Keratinocyte (primary cell): ENCODE data around the gene TMEM176B. TPM values are rescaled to one million over a fixed set of nuclear protein-coding genes. Genes with fewer than 3 reads are reported as not detected.

ENCODE experiments used
- DNase-seq: peaks from one replicate; pipeline ENCODE4 v3.0.0-alpha.2; 2011; ENCODE audit warnings: low read depth, missing footprints, low spot score
- FAIRE-seq: peaks from 2 replicates; lab custom pipeline; 2011; peaks lifted over from hg19 to GRCh38; lab: Jason Lieb, UNC
- H2AFZ ChIP-seq: 2 replicates; pipeline ENCODE4 v1.6.0; 2012; ENCODE audit warnings: low read length, control low read depth, inconsistent platforms; ENCODE audit not compliant: control insufficient read depth
- H3K27ac ChIP-seq: 2 replicates; pipeline ENCODE4 v1.5.1; 2011; ENCODE audit warnings: low read length; ENCODE audit not compliant: control insufficient read depth, insufficient read depth
- H3K27me3 ChIP-seq: 3 replicates; pipeline ENCODE4 v1.6.0; 2011; ENCODE audit warnings: low read length; ENCODE audit not compliant: control insufficient read depth, insufficient read depth; ENCODE audit errors: extremely low read depth
- H3K36me3 ChIP-seq, 2 experiments: 2 replicates in 1 of 2; 3 replicates in 1 of 2; pipeline ENCODE4 v1.5.1; 2011; ENCODE audit warnings: low read length in 2 of 2, mild to moderate bottlenecking in 1 of 2; ENCODE audit not compliant: control insufficient read depth in 2 of 2, insufficient read depth in 2 of 2; ENCODE audit errors: extremely low read depth in 1 of 2
- H3K4me1 ChIP-seq: 3 replicates; pipeline ENCODE4 v1.5.1; 2011; ENCODE audit warnings: low read length; ENCODE audit not compliant: control insufficient read depth, insufficient read depth; ENCODE audit errors: extremely low read depth
- H3K4me2 ChIP-seq: 3 replicates; pipeline ENCODE4 v1.6.0; 2011; ENCODE audit warnings: low read depth, low read length; ENCODE audit not compliant: control insufficient read depth, insufficient read depth; ENCODE audit errors: extremely low read depth
- H3K4me3 ChIP-seq, 3 experiments: fragments of 200-600 bp in 1 of 3; sonication (generic) in 1 of 3; 2 replicates in 2 of 3; 3 replicates in 1 of 3; pipeline ENCODE4 v1.5.1; 2011 to 2016; ENCODE audit warnings: low read length in 3 of 3, mild to moderate bottlenecking in 3 of 3, control low read depth in 2 of 3, inconsistent platforms in 1 of 3, low read depth in 1 of 3, mixed read lengths in 1 of 3, mixed run types in 1 of 3, moderate library complexity in 1 of 3; ENCODE audit not compliant: control insufficient read depth in 2 of 3, insufficient read depth in 2 of 3; ENCODE audit errors: extremely low read depth in 1 of 3
- H3K79me2 ChIP-seq: 2 replicates; pipeline ENCODE4 v1.6.0; 2012; ENCODE audit warnings: low read length; ENCODE audit not compliant: control insufficient read depth, insufficient read depth
- H3K9ac ChIP-seq: 3 replicates; pipeline ENCODE4 v1.6.0; 2011; ENCODE audit warnings: low read length; ENCODE audit not compliant: control insufficient read depth, insufficient read depth; ENCODE audit errors: extremely low read depth
- H3K9me1 ChIP-seq: 3 replicates; pipeline ENCODE4 v1.6.0; 2011; ENCODE audit warnings: low read length; ENCODE audit not compliant: control insufficient read depth, insufficient read depth; ENCODE audit errors: extremely low read depth
- H3K9me3 ChIP-seq: 2 replicates; pipeline ENCODE4 v1.5.1; 2012; ENCODE audit warnings: low read depth, low read length; ENCODE audit not compliant: control insufficient read depth
- H4K20me1 ChIP-seq: 3 replicates; pipeline ENCODE4 v1.6.0; 2011; ENCODE audit warnings: low read length; ENCODE audit not compliant: control insufficient read depth, insufficient read depth; ENCODE audit errors: extremely low read depth
- EZH2 ChIP-seq: IDR thresholded peaks from one replicate; pipeline ENCODE4 v1.6.1; 2012; ENCODE audit warnings: inconsistent platforms, mild to moderate bottlenecking, low read length, moderate library complexity
- dilution Hi-C: fragments of 300-500 bp; cut with MboI; formaldehyde crosslinking; loops from one replicate; pipeline ENCODE4 v1.7.0; 2020; ENCODE audit warnings: low sequenced_read_pairs; ENCODE audit not compliant: extremely low pct_ligation_motif_present
- polyA plus RNA-seq, 5 experiments: library from polyadenylated mRNA; depleted of rRNA in 3 of 5; stranded (reverse) in 3 of 5; stranded (forward) in 1 of 5; unstranded in 1 of 5; fragments of >200 nt; gene quantifications; 1 replicate in 1 of 5; 2 replicates in 3 of 5; 3 replicates in 1 of 5; pipeline versions ENCODE4 v1.2.1 to v1.2.3, GENCODE V29; 2011 to 2012; ENCODE audit warnings: missing spikeins in 2 of 5, low read depth in 1 of 5, low replicate concordance in 1 of 5
- TF ChIP-seq, protein P1 (sequence below), 3 experiments: IDR thresholded peaks in 1 of 3; conservative IDR thresholded peaks in 1 of 3; optimal IDR thresholded peaks in 1 of 3; 2 replicates in 2 of 3; 3 replicates in 1 of 3; pipeline versions ENCODE3 to v1.5.1; 2011; ENCODE audit warnings: low read length in 3 of 3, mild to moderate bottlenecking in 3 of 3, moderate library complexity in 2 of 3, control low read depth in 1 of 3, inconsistent platforms in 1 of 3; ENCODE audit not compliant: insufficient read depth in 2 of 3; ENCODE audit errors: extremely low read depth in 1 of 3

The TMEM176B gene
- polyA plus RNA-seq, 1 donor (not counting 4 experiments of a cell fraction or from before 2014, with no cell fraction given) = not detected

DNA sequence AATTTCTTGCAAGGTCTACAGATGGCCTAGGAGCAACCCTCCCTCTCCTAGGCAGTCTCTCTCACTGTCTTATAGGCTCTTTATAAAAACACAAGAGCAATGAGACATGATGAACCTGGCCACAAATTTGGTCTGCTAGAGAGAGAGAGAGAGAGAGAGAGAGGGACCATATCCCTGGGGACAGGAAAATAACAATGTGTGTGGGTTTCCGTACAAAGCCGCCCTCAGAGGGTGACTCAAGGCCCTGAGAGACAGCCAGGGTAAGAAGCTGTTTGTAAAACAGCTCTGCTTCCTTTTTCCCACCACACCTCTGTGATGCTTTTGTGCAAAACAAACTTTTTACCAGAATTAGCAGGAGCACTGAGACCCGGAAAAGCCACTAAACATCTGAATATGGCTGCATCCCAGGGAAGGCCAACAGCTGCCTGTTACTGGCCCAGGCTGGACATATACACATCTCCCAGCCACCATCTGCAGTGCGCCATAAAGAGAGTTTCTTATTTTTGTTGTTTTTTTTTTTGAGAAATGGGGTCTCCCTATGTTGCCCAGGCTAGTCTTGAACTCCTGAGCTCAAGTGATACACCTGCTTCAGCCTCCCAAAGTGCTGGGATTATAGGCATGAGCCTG, 44.6 kb downstream of the TMEM176B start:
- no peaks in the 10 kb centered on the region for H3K36me3 ChIP-seq
- H2AFZ ChIP-seq = no peak overlapping the region
- dilution Hi-C loops = no loop called here
- no peak overlapping the region for H3K4me3 ChIP-seq
- no peaks in the 10 kb centered on the region for H3K4me1 ChIP-seq
- no peak overlapping the region for H3K9ac ChIP-seq
- H3K27me3 ChIP-seq = no peaks in the 10 kb centered on the region
- H3K9me1 ChIP-seq = no peaks in the 10 kb centered on the region
- no peaks in the 10 kb centered on the region for H3K9me3 ChIP-seq
- DNase-seq (no peak), FAIRE-seq (no peak)
- H3K27ac ChIP-seq = no peak overlapping the region
- TF ChIP-seq, protein P1, sequence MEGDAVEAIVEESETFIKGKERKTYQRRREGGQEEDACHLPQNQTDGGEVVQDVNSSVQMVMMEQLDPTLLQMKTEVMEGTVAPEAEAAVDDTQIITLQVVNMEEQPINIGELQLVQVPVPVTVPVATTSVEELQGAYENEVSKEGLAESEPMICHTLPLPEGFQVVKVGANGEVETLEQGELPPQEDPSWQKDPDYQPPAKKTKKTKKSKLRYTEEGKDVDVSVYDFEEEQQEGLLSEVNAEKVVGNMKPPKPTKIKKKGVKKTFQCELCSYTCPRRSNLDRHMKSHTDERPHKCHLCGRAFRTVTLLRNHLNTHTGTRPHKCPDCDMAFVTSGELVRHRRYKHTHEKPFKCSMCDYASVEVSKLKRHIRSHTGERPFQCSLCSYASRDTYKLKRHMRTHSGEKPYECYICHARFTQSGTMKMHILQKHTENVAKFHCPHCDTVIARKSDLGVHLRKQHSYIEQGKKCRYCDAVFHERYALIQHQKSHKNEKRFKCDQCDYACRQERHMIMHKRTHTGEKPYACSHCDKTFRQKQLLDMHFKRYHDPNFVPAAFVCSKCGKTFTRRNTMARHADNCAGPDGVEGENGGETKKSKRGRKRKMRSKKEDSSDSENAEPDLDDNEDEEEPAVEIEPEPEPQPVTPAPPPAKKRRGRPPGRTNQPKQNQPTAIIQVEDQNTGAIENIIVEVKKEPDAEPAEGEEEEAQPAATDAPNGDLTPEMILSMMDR (optimal IDR thresholded peaks at IDR 0.05 in 1 of 3, IDR thresholded peaks at IDR 0.05 in 1 of 3, conservative IDR thresholded peaks at IDR 0.05 in 1 of 3; ENCODE audit: extremely low read depth in 1 of 3, insufficient read depth in 2 of 3, low read length in 3 of 3) = no peak
- TF ChIP-seq EZH2 = no peak
- no peak overlapping the region for H3K4me2 ChIP-seq
- H3K79me2 ChIP-seq = no peaks in the 10 kb centered on the region
- H4K20me1 ChIP-seq = no peaks in the 10 kb centered on the region

GRCh38 chr7:150754951-150755350, 45.2 kb downstream of the TMEM176B start:
- no peak overlapping the region for H3K4me2 ChIP-seq
- H3K36me3 ChIP-seq = no peaks in the 10 kb centered on the region
- H2AFZ ChIP-seq = no peak overlapping the region
- H3K4me1 ChIP-seq = no peaks in the 10 kb centered on the region
- FAIRE-seq (no peak), DNase-seq (no peak)
- H3K4me3 ChIP-seq = no peak overlapping the region
- H3K9ac ChIP-seq = no peak overlapping the region
- no peaks in the 10 kb centered on the region for H3K27me3 ChIP-seq
- no peaks in the 10 kb centered on the region for H3K79me2 ChIP-seq
- H3K9me3 ChIP-seq = no peaks in the 10 kb centered on the region
- no peaks in the 10 kb centered on the region for H4K20me1 ChIP-seq
- H3K27ac ChIP-seq = no peak overlapping the region
- dilution Hi-C loops = no loop called here
- no peaks in the 10 kb centered on the region for H3K9me1 ChIP-seq
- TF ChIP-seq, protein P1 (optimal IDR thresholded peaks at IDR 0.05 in 1 of 3, IDR thresholded peaks at IDR 0.05 in 1 of 3, conservative IDR thresholded peaks at IDR 0.05 in 1 of 3; ENCODE audit: extremely low read depth in 1 of 3, insufficient read depth in 2 of 3, low read length in 3 of 3) = no peak
- TF ChIP-seq EZH2 = no peak
